IMR-90 (cell line): ENCODE data around the gene TCERG1L. TPM values are rescaled to one million over a fixed set of nuclear protein-coding genes. Genes with fewer than 3 reads are reported as not detected.

Experiments used
- ATAC-seq: fragments of 200-7000 bp; cut with Tn5 transposase; 2 replicates; pipeline ENCODE4 v1.9.1; 2020; ENCODE audit warnings: low read depth, mild to moderate bottlenecking, moderate library complexity
- BruUV-seq: library from RNA; stranded (reverse); fragments of 400-500 nt; replicated peaks from 2 replicates; lab custom pipeline; 2021; lab: Mats Ljungman, UMichigan
- CTCF ChIA-PET: fragments of 300-600 bp; formaldehyde crosslinking; extraction: SDS; loops from one replicate; lab custom pipeline; 2021; ENCODE audit warnings: antibody characterized with exemption; lab: Yijun Ruan, JAX
- POLR2A ChIA-PET: fragments of 300-600 bp; sonication (Branson Sonifier 250); formaldehyde crosslinking; loops from one replicate; lab custom pipeline; 2022; ENCODE audit warnings: antibody characterized with exemption; ENCODE audit not compliant: unreplicated experiment; lab: Charles Lee
- DNase-seq: peaks from one replicate; pipeline ENCODE4 v3.0.0; 2013
- H2AFZ ChIP-seq: replicated peaks from 2 replicates; pipeline ENCODE3; 2013; ENCODE audit warnings: low read length, mild to moderate bottlenecking; ENCODE audit not compliant: poor library complexity
- H2AK5ac ChIP-seq: 2 replicates; pipeline ENCODE4 v1.6.1; 2013; ENCODE audit warnings: low read depth, low read length, inconsistent platforms
- H2AK9ac ChIP-seq: replicated peaks from 2 replicates; pipeline ENCODE3; 2013; ENCODE audit warnings: mild to moderate bottlenecking, low read depth, low read length, moderate library complexity; ENCODE audit not compliant: poor library complexity
- H2BK120ac ChIP-seq: 2 replicates; pipeline ENCODE4 v1.6.1; 2013; ENCODE audit warnings: low read depth, low read length, inconsistent platforms
- H2BK15ac ChIP-seq: 3 replicates; pipeline ENCODE4 v1.6.1; 2013; ENCODE audit warnings: low read depth, low read length, inconsistent platforms
- H2BK20ac ChIP-seq: 2 replicates; pipeline ENCODE4 v1.6.1; 2013; ENCODE audit warnings: low read depth, mild to moderate bottlenecking, inconsistent platforms, low read length, moderate library complexity
- H2BK5ac ChIP-seq: 2 replicates; pipeline ENCODE4 v1.6.1; 2013; ENCODE audit warnings: mild to moderate bottlenecking, low read depth, low read length, inconsistent platforms; ENCODE audit not compliant: poor library complexity, severe bottlenecking
- H3K14ac ChIP-seq: replicated peaks from 2 replicates; pipeline ENCODE4 v1.6.1; 2013; ENCODE audit warnings: low read depth, low read length, inconsistent platforms
- H3K18ac ChIP-seq: 2 replicates; pipeline ENCODE4 v1.6.1; 2013; ENCODE audit warnings: low read depth, low read length, control low read depth
- H3K23ac ChIP-seq: 2 replicates; pipeline ENCODE4 v1.6.1; 2013; ENCODE audit warnings: low read depth, low read length, inconsistent platforms
- H3K27ac ChIP-seq: 2 replicates; pipeline ENCODE4 v1.5.1; 2013; ENCODE audit warnings: mild to moderate bottlenecking, control low read depth, low read length; ENCODE audit not compliant: insufficient read depth
- H3K27me3 ChIP-seq: 2 replicates; pipeline ENCODE4 v1.6.1; 2013; ENCODE audit warnings: low read length; ENCODE audit not compliant: control insufficient read depth, insufficient read depth
- H3K36me3 ChIP-seq: 2 replicates; pipeline ENCODE4 v1.6.1; 2013; ENCODE audit warnings: low read length, mixed read lengths; ENCODE audit not compliant: control insufficient read depth, insufficient read depth
- H3K4ac ChIP-seq: 2 replicates; pipeline ENCODE4 v1.6.1; 2013; ENCODE audit warnings: low read depth, low read length, inconsistent platforms
- H3K4me1 ChIP-seq: 2 replicates; pipeline ENCODE4 v1.6.1; 2013; ENCODE audit warnings: low read length, mixed read lengths; ENCODE audit not compliant: control insufficient read depth, insufficient read depth
- H3K4me2 ChIP-seq: 2 replicates; pipeline ENCODE4 v1.6.1; 2013; ENCODE audit warnings: low read depth, mild to moderate bottlenecking, control low read depth, low read length, moderate library complexity
- H3K4me3 ChIP-seq: 2 replicates; pipeline ENCODE4 v1.5.1; 2013; ENCODE audit warnings: low read depth, mild to moderate bottlenecking, control low read depth, low read length, moderate library complexity; ENCODE audit not compliant: insufficient read depth
- H3K56ac ChIP-seq: 2 replicates; pipeline ENCODE4 v1.6.1; 2013; ENCODE audit warnings: low read length, inconsistent platforms; ENCODE audit not compliant: insufficient read depth; ENCODE audit errors: extremely low read depth
- H3K79me1 ChIP-seq, 2 experiments: 2 replicates each; pipeline ENCODE4 v1.6.1; 2013; ENCODE audit warnings: low read length in 2 of 2, inconsistent platforms in 1 of 2, low read depth in 1 of 2
- H3K9ac ChIP-seq: 2 replicates; pipeline ENCODE4 v1.6.1; 2013; ENCODE audit warnings: low read depth, low read length, control low read depth
- H3K9me1 ChIP-seq: 2 replicates; pipeline ENCODE4 v1.6.1; 2013; ENCODE audit warnings: low read length, inconsistent platforms; ENCODE audit not compliant: insufficient read depth
- H3K9me3 ChIP-seq: 2 replicates; pipeline ENCODE4 v1.6.1; 2013; ENCODE audit warnings: low read length; ENCODE audit not compliant: control insufficient read depth, insufficient read depth
- H4K20me1 ChIP-seq: 2 replicates; pipeline ENCODE4 v1.6.1; 2013; ENCODE audit warnings: low read length, inconsistent platforms; ENCODE audit not compliant: insufficient read depth
- H4K5ac ChIP-seq: 2 replicates; pipeline ENCODE4 v1.6.1; 2013; ENCODE audit warnings: mild to moderate bottlenecking, low read depth, low read length, control low read depth
- H4K8ac ChIP-seq, 2 experiments: 2 replicates each; pipeline ENCODE4 v1.6.1; 2013; ENCODE audit warnings: low read depth in 2 of 2, low read length in 2 of 2, control low read depth in 1 of 2, inconsistent platforms in 1 of 2
- H4K91ac ChIP-seq: 2 replicates; pipeline ENCODE4 v1.6.1; 2013; ENCODE audit warnings: low read depth, low read length, inconsistent platforms; ENCODE audit not compliant: insufficient read depth
- BHLHE40 ChIP-seq: fragments of 150-350 bp; IDR thresholded peaks from 2 replicates; pipeline ENCODE4 v1.6.1; 2016; ENCODE audit warnings: mild to moderate bottlenecking, low read depth, low read length
- CEBPB ChIP-seq: IDR thresholded peaks from 2 replicates; pipeline ENCODE4 v1.6.1; 2012; ENCODE audit warnings: low read depth, low read length, improper control_type of control experiment
- CHD1 ChIP-seq: IDR thresholded peaks from 2 replicates; pipeline ENCODE4 v1.6.1; 2012; ENCODE audit warnings: low read depth, low read length, improper control_type of control experiment
- CTCF ChIP-seq: conservative IDR thresholded peaks from 2 replicates; pipeline ENCODE4 v1.5.1; 2012; ENCODE audit warnings: mild to moderate bottlenecking, low read depth, low read length, improper control_type of control experiment
- ELK1 ChIP-seq: fragments of 150-350 bp; IDR thresholded peaks from 2 replicates; pipeline ENCODE4 v1.6.1; 2016; ENCODE audit warnings: low read depth, mild to moderate bottlenecking, low read length, moderate library complexity, borderline replicate concordance
- FOS ChIP-seq: fragments of 150-350 bp; IDR thresholded peaks from 2 replicates; pipeline ENCODE4 v1.6.1; 2016; ENCODE audit warnings: low read depth, low read length
- MAFK ChIP-seq: IDR thresholded peaks from 2 replicates; pipeline ENCODE4 v1.6.1; 2012; ENCODE audit warnings: low read depth, low read length, improper control_type of control experiment
- MAZ ChIP-seq: IDR thresholded peaks from 2 replicates; pipeline ENCODE4 v1.6.1; 2012; ENCODE audit warnings: low read depth, mild to moderate bottlenecking, low read length, improper control_type of control experiment, moderate library complexity, borderline replicate concordance
- MXI1 ChIP-seq: IDR thresholded peaks from 2 replicates; pipeline ENCODE4 v1.6.1; 2012; ENCODE audit warnings: low read depth, mild to moderate bottlenecking, low read length, moderate library complexity, borderline replicate concordance
- NFE2L2 ChIP-seq: fragments of 150-350 bp; IDR thresholded peaks from 2 replicates; pipeline ENCODE4 v1.6.1; 2016; ENCODE audit warnings: low read depth, mild to moderate bottlenecking, low read length
- POLR2A ChIP-seq: IDR thresholded peaks from 2 replicates; pipeline ENCODE4 v1.6.1; 2012; ENCODE audit warnings: mild to moderate bottlenecking, low read depth, low read length
- RAD21 ChIP-seq: IDR thresholded peaks from 2 replicates; pipeline ENCODE4 v1.6.1; 2012; ENCODE audit warnings: low read length, improper control_type of control experiment
- RCOR1 ChIP-seq: IDR thresholded peaks from 2 replicates; pipeline ENCODE4 v1.6.1; 2012; ENCODE audit warnings: mild to moderate bottlenecking, low read length, improper control_type of control experiment; ENCODE audit not compliant: insufficient replicate concordance
- RFX5 ChIP-seq: IDR thresholded peaks from 2 replicates; pipeline ENCODE4 v1.8.0; 2012; ENCODE audit warnings: low read depth, mild to moderate bottlenecking, low read length, moderate library complexity
- SMC3 ChIP-seq: fragments of 150-350 bp; IDR thresholded peaks from 2 replicates; pipeline ENCODE4 v1.6.1; 2016; ENCODE audit warnings: low read depth, mild to moderate bottlenecking, antibody characterized with exemption, low read length, moderate library complexity
- USF2 ChIP-seq: fragments of 150-350 bp; IDR thresholded peaks from 2 replicates; pipeline ENCODE4 v1.6.1; 2017; ENCODE audit warnings: mild to moderate bottlenecking, antibody characterized with exemption, low read length, low read depth
- WGBS, 2 experiments: methylation state at CpG; one replicate each; pipeline versions ENCODE4 v1.1.5 to v1.1.7; 2013; ENCODE audit warnings: missing lambda C conversion rate in 2 of 2; ENCODE audit not compliant: insufficient read length in 1 of 2; ENCODE audit errors: extremely low coverage in 2 of 2; 5-methylcytosine and 5-hydroxymethylcytosine counted together
- dilution Hi-C: fragments of 300-500 bp; cut with HindIII; formaldehyde crosslinking; loops from one replicate; pipeline ENCODE4 v1.14.3; 2018; ENCODE audit warnings: low sequenced_read_pairs; ENCODE audit not compliant: unreplicated experiment
- in situ Hi-C: fragments of 300-500 bp; cut with MboI; formaldehyde crosslinking; loops from 3 replicates; pipeline ENCODE4 v1.14.3; 2019; ENCODE audit warnings: low sequenced_read_pairs, inconsistent platforms, mixed read lengths
- intact Hi-C: fragments of 100-400 bp; cut with micrococcal nuclease; formaldehyde crosslinking; loops from 2 replicates; pipeline ENCODE4 v1.10.0; 2022
- polyA plus RNA-seq, 3 experiments: library from polyadenylated mRNA; depleted of rRNA; stranded (reverse); fragments of >200 nt; gene quantifications; 2 replicates each; pipeline ENCODE4 v1.2.3, GENCODE V29; 2012; ENCODE audit warnings: low replicate concordance in 1 of 3
- total RNA-seq: library from RNA; depleted of rRNA; stranded (reverse); fragments of >200 nt; gene quantifications from 2 replicates; pipeline ENCODE4 v1.2.3, GENCODE V29; 2012

The TCERG1L gene
- total and polyA plus RNA-seq, 2 of the 4 experiments (the other 2 are of a cell fraction), result not detected

- Histone ChIP-seq H3K4me2 (no peak overlapping the region), H4K20me1 (no peaks in the 10 kb centered on the region), H3K4me3 (no peak overlapping the region), H3K14ac (no peak overlapping the region), H3K27ac (no peak overlapping the region), H4K91ac (no peak overlapping the region), H3K9ac (no peak overlapping the region), H3K27me3 (no peaks in the 10 kb centered on the region), H3K9me3 (peaks cover 41% of the 10 kb centered on the region), H2BK120ac (no peak overlapping the region), H3K4ac (no peak overlapping the region), H4K8ac (no peak overlapping the region), H2BK5ac (no peak overlapping the region), H4K5ac (no peak overlapping the region), H2BK15ac (no peak overlapping the region), H3K56ac (no peak overlapping the region), H3K9me1 (no peaks in the 10 kb centered on the region), H2AK9ac (no peak overlapping the region), H2BK20ac (no peak overlapping the region), H2AK5ac (no peak overlapping the region), H3K36me3 (no peaks in the 10 kb centered on the region), H3K79me1 (no peaks in the 10 kb centered on the region), H3K23ac (no peak overlapping the region), H3K4me1 (no peaks in the 10 kb centered on the region), H3K18ac (no peak overlapping the region), H2AFZ (no peak overlapping the region)
- dilution Hi-C loops (no loop called here), intact Hi-C loops (no loop called here), in situ Hi-C loops (no loop called here)
- ChIA-PET POLR2A (no interaction called here), CTCF (no interaction called here)
- TF ChIP-seq FOS (no peak), ELK1 (no peak), RAD21 (no peak), RFX5 (no peak), CEBPB (no peak), NFE2L2 (no peak), RCOR1 (no peak), CHD1 (no peak), MXI1 (no peak), CTCF (no peak), BHLHE40 (no peak), MAZ (no peak), POLR2A (no peak), USF2 (no peak), SMC3 (no peak), MAFK (no peak)
- no peak for ATAC-seq
- no peak for DNase-seq
- no TSS peak for BruUV-seq
- WGBS, 2 experiments, result no CpG with 5 or more reads among the region's 12 CpGs
These were observed 175.8 kb downstream of the TCERG1L start for GRCh38 chr10:131135716-131136115.
